Breast epithelium (tissue), 4 donors: ENCODE results near the gene MYH9. TPM values are rescaled to one million over a fixed set of nuclear protein-coding genes. Genes with fewer than 3 reads are reported as not detected.

Experiments
- DNase-seq, 2 donors: peaks; one replicate each; pipeline ENCODE4 v3.0.0-alpha.2; 2019; ENCODE audit warnings: low spot score in 2 of 2
- H3K27ac ChIP-seq, 2 donors: fragments of 200-600 bp; sonication (generic) in 1 of 2; one replicate each; pipeline ENCODE4 v1.5.1; 2016 to 2019; ENCODE audit warnings: mild to moderate bottlenecking in 1 of 2
- H3K27me3 ChIP-seq, 2 donors: fragments of 200-600 bp; sonication (generic) in 1 of 2; one replicate each; pipeline versions ENCODE4 v1.5.1 to v1.6.0; 2017 to 2019; ENCODE audit warnings: control low read depth in 1 of 2, mild to moderate bottlenecking in 1 of 2
- H3K36me3 ChIP-seq: fragments of 200-600 bp; one replicate; pipeline ENCODE4 v1.5.1; 2019
- H3K4me1 ChIP-seq, 2 donors: fragments of 200-600 bp; sonication (generic); one replicate each; pipeline ENCODE4 v1.5.1; 2016 to 2019; ENCODE audit warnings: control low read depth in 1 of 2
- H3K4me3 ChIP-seq, 3 donors: fragments of 200-600 bp; sonication (generic); 1 replicate in 2 of 3; 2 replicates in 1 of 3; pipeline ENCODE4 v1.5.1; 2016 to 2019; ENCODE audit warnings: mild to moderate bottlenecking in 3 of 3, moderate library complexity in 2 of 3
- H3K9me3 ChIP-seq, 2 donors: fragments of 200-600 bp; sonication (generic) in 1 of 2; one replicate each; pipeline ENCODE4 v1.5.1; 2016 to 2019; ENCODE audit warnings: control low read depth in 1 of 2
- POLR2A ChIP-seq: fragments of 450-650 bp; IDR thresholded peaks from one replicate; pipeline ENCODE4 v1.6.1; 2016; ENCODE audit warnings: antibody characterized with exemption, mild to moderate bottlenecking, moderate library complexity
- POLR2AphosphoS5 ChIP-seq, 3 donors: sonication (generic); formaldehyde crosslinking; IDR thresholded peaks; one replicate each; pipeline ENCODE4 v1.6.1; 2017; ENCODE audit warnings: antibody characterized with exemption in 3 of 3
- intact Hi-C: fragments of 100-400 bp; cut with DNase I; formaldehyde crosslinking; loops from one replicate; pipeline ENCODE4 v1.15.1; 2023; ENCODE audit warnings: low total_unique reads
- total RNA-seq, 3 donors: library from RNA; depleted of rRNA; stranded (reverse); fragments of >200 nt; gene quantifications; one replicate each; pipeline ENCODE4 v1.1.0, GENCODE V29; 2016
- TF ChIP-seq, protein P1 (sequence below), 3 donors: fragments of 450-650 bp; IDR thresholded peaks; one replicate each; pipeline ENCODE4 v1.5.1; 2016 to 2017; ENCODE audit warnings: antibody characterized with exemption in 3 of 3, mild to moderate bottlenecking in 3 of 3, moderate library complexity in 3 of 3

Gene MYH9
- total RNA-seq, 3 donors from 2014 or later, result 169 to 392 (median 268) TPM

DNA sequence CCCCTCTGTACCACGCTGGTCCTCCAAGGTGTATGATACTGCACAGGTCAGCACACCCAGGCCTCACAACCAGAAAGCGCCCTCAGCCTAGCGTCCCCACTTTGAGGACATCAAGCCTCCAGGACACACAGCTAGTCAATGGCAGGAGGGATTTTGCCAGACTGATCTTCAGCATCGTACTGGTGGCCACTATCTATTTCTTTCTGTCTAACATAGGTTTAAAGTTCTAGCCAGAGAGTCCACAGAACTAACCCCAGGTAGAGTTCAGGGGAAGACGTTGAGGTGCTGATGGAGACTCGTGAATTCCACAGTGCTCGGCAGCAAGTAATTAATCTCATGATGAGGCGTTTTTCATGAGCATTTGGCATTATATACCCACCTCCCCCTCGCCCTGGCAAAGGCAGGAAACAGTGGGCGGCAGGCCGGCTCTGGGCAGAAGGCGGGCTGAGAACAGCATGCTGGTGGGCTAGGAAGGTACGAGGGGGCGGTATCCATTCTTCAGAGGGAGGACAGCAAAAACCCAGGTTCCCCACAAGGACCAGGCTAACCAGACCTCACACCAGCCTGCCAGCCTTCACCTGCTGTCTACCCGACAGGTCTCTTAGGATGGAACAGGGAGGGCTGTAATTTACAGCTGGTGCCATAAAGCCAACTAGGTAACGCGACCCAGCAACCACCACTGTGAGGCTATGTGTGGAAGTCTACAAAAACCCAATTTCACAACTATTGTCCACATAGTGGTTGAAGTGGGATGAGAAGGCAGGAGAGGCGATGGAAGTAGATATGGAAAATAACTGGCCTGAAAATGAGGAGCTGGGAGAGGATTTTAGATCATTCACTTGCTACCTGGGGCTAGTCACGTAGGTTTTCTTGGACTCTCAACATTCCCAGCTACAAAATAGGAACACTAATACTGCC lies 18.5 kb downstream of the MYH9 start:
- Histone ChIP-seq H3K27ac (peak overlapping the region; percentile 92), H3K27me3 (no peaks in the 10 kb centered on the region), H3K9me3 (no peaks in the 10 kb centered on the region), H3K4me3 (peak overlapping the region in 2 of 3 donors; percentile 18 to 53), H3K36me3 (no peaks in the 10 kb centered on the region), H3K4me1 (peaks cover 32 to 90% of the 10 kb centered on the region in 2 donors)
- peak in 1 of 2 donors; percentile 41 for DNase-seq
- TF ChIP-seq POLR2AphosphoS5 (IDR thresholded peaks at IDR 0.05) (peak in 1 of 3 donors; percentile 23), POLR2A (no peak)
- TF ChIP-seq, protein P1, sequence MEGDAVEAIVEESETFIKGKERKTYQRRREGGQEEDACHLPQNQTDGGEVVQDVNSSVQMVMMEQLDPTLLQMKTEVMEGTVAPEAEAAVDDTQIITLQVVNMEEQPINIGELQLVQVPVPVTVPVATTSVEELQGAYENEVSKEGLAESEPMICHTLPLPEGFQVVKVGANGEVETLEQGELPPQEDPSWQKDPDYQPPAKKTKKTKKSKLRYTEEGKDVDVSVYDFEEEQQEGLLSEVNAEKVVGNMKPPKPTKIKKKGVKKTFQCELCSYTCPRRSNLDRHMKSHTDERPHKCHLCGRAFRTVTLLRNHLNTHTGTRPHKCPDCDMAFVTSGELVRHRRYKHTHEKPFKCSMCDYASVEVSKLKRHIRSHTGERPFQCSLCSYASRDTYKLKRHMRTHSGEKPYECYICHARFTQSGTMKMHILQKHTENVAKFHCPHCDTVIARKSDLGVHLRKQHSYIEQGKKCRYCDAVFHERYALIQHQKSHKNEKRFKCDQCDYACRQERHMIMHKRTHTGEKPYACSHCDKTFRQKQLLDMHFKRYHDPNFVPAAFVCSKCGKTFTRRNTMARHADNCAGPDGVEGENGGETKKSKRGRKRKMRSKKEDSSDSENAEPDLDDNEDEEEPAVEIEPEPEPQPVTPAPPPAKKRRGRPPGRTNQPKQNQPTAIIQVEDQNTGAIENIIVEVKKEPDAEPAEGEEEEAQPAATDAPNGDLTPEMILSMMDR (IDR thresholded peaks at IDR 0.05), result no peak
- intact Hi-C loops, result no loop called here

DNA sequence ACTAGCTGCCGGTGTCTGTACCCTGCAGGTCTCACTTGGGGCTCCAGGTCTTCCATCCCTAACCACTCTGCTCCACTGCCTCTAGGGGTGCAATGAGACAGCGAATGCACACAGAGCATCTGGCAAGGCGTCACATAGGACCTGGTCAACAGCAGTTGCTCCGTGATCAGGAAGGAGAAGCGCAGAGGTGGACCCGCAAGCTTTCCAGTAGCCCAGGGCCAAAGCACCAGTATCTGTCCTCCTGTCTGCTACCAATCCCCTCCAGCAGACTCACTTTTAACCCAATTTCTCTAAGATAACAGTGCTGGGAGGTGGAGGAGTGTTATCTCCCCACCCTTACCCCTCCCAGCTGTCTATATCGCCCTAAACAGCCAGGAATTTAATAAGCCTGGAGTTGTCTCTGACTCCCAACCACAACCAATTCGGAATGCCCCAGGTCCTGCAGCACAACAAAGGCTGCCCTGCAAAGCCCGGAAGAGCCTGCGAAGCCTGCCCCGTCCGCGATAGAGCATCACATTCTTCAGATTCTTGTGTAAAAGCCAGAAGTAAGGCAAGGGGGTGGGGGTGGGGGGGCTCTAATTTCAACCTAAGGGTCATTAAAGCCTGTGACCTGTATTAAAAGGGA lies 19.3 kb downstream of the MYH9 start:
- peaks cover 33 to 92% of the 10 kb centered on the region in 2 donors for H3K4me1 ChIP-seq
- no peaks in the 10 kb centered on the region for H3K27me3 ChIP-seq
- DNase-seq, result peak in 1 of 2 donors; percentile 65
- H3K27ac ChIP-seq, result peak overlapping the region; percentile 92
- no peaks in the 10 kb centered on the region for H3K9me3 ChIP-seq
- peak overlapping the region in 2 of 3 donors; percentile 18 to 53 for H3K4me3 ChIP-seq
- TF ChIP-seq POLR2AphosphoS5 (IDR thresholded peaks at IDR 0.05), result peak in 1 of 3 donors; percentile 4
- TF ChIP-seq, protein P1 (IDR thresholded peaks at IDR 0.05), result no peak
- no peaks in the 10 kb centered on the region for H3K36me3 ChIP-seq
- intact Hi-C loops, result no loop called here

DNA sequence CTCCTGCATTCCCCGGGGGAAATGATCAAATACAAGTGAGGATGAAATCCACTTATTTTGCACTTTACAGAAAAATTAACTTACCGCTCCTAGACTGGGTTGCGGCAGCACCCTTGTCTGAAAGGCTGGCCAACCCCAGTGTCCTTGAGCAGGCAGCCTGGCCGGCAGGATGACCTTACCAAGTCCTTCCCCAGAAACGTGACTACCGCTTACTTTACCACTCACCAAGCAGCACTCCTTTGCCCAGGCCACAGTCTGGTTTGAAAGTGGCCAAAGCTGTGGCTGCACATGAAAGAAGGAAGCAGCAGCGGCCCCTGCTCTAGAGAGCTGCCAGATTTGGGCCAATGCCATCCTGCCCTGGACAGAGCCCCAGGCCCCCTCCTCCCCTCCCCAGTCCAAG lies 20.3 kb downstream of the MYH9 start:
- TF ChIP-seq, protein P1 (IDR thresholded peaks at IDR 0.05), result no peak
- TF ChIP-seq POLR2A, result no peak
- TF ChIP-seq POLR2AphosphoS5 (IDR thresholded peaks at IDR 0.05), result no peak
- Histone ChIP-seq H3K4me1 (peaks cover 36 to 92% of the 10 kb centered on the region in 2 donors), H3K27me3 (no peaks in the 10 kb centered on the region), H3K9me3 (no peaks in the 10 kb centered on the region), H3K4me3 (peak overlapping the region in 2 of 3 donors; percentile 7 to 53), H3K36me3 (no peaks in the 10 kb centered on the region), H3K27ac (peak overlapping the region; percentile 92)
- intact Hi-C loops, result no loop called here
- DNase-seq, result peak in 1 of 2 donors; percentile 35

DNA sequence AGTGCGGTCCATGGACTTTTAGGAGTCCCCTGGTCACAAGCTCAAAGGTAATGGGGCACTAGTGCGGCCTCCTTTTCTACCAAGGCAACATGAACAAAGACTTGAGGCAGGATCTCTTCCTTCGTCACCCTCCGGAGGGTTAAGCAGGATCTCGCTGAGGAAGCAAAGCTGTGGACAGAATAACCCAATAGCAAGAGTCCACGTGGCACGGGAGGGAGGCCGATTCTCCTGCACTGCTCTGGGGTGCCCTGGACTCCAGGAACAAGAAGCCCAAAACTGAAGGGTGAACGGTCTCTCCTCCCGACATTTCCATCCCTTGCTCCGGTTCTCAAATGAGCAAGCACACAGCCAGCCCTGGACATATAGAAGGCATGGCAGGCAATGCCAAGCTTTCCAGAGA lies 20.7 kb downstream of the MYH9 start:
- peak overlapping the region in 2 of 3 donors; percentile 7 to 53 for H3K4me3 ChIP-seq
- H3K9me3 ChIP-seq, result no peaks in the 10 kb centered on the region
- no peaks in the 10 kb centered on the region for H3K36me3 ChIP-seq
- H3K27ac ChIP-seq, result peak overlapping the region; percentile 92
- DNase-seq, result no peak
- H3K27me3 ChIP-seq, result no peaks in the 10 kb centered on the region
- TF ChIP-seq, protein P1 (IDR thresholded peaks at IDR 0.05), result no peak
- TF ChIP-seq POLR2AphosphoS5 (IDR thresholded peaks at IDR 0.05), result no peak
- TF ChIP-seq POLR2A, result no peak
- peaks cover 40 to 90% of the 10 kb centered on the region in 2 donors for H3K4me1 ChIP-seq
- intact Hi-C loops, result no loop called here

DNA sequence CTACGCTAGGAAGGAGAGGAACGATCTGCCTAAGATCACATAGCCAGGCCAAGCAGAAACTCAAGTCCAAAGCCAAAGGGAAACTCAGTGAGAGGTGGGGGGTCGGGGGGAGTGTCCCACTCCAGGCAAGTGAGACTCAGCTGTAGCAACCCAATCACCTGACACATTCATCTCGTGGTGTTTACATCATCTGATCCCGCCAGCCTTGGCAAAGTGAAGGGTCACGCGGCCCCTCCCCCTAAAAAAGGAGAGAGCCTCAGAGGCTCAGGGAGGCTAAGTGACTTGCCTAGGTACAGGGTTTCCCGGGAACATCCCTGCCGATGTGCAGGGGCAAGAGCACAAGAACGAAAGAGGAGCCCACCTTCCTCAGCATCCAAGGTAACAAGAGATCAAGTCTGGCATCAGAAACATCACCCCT lies 21.5 kb downstream of the MYH9 start:
- Histone ChIP-seq H3K27ac (peak overlapping the region; percentile 92), H3K4me1 (peaks cover 47 to 90% of the 10 kb centered on the region in 2 donors), H3K27me3 (no peaks in the 10 kb centered on the region), H3K4me3 (peak overlapping the region in 1 of 3 donors; percentile 53), H3K36me3 (no peaks in the 10 kb centered on the region), H3K9me3 (no peaks in the 10 kb centered on the region)
- intact Hi-C loops, result no loop called here
- DNase-seq, result no peak
- TF ChIP-seq, protein P1 (IDR thresholded peaks at IDR 0.05), result no peak
- TF ChIP-seq POLR2AphosphoS5 (IDR thresholded peaks at IDR 0.05), result peak in 1 of 3 donors; percentile 35
